KMS-11 (cell line): ENCODE data around the gene OSBPL8.

Experiments used
- H2AFZ ChIP-seq: fragments of 200-600 bp; sonication (generic); 2 replicates; pipeline ENCODE4 v1.6.1; 2016; ENCODE audit warnings: antibody characterized with exemption, mixed run types, low read depth
- H3K27ac ChIP-seq: fragments of 200-600 bp; sonication (generic); 2 replicates; pipeline ENCODE4 v1.6.1; 2016; ENCODE audit warnings: mild to moderate bottlenecking, mixed run types
- H3K27me3 ChIP-seq: fragments of 200-600 bp; sonication (generic); 2 replicates; pipeline ENCODE4 v1.6.1; 2017; ENCODE audit warnings: mild to moderate bottlenecking, low read depth, mixed run types, moderate library complexity; ENCODE audit not compliant: insufficient read depth
- H3K36me3 ChIP-seq: fragments of 200-600 bp; sonication (generic); 2 replicates; pipeline ENCODE4 v1.6.1; 2017; ENCODE audit warnings: mild to moderate bottlenecking, mixed run types; ENCODE audit not compliant: insufficient read depth
- H3K4me1 ChIP-seq: fragments of 200-600 bp; sonication (generic); 2 replicates; pipeline ENCODE4 v1.6.1; 2016; ENCODE audit warnings: mild to moderate bottlenecking, low read depth, mixed run types; ENCODE audit not compliant: poor library complexity, severe bottlenecking
- H3K4me2 ChIP-seq: fragments of 200-600 bp; sonication (generic); 2 replicates; pipeline ENCODE4 v1.7.0; 2016; ENCODE audit warnings: mild to moderate bottlenecking, mixed run types
- H3K4me3 ChIP-seq: fragments of 200-600 bp; sonication (generic); IDR thresholded peaks from 2 replicates; pipeline ENCODE4 v1.6.1; 2017; ENCODE audit warnings: low read depth, low read length, mixed read lengths; ENCODE audit not compliant: insufficient read depth
- H3K79me2 ChIP-seq: fragments of 200-600 bp; sonication (generic); 2 replicates; pipeline ENCODE4 v1.6.1; 2016; ENCODE audit warnings: low read depth, mixed run types; ENCODE audit not compliant: insufficient read depth
- H3K9ac ChIP-seq: fragments of 200-600 bp; sonication (generic); 2 replicates; pipeline ENCODE4 v1.6.1; 2016; ENCODE audit warnings: mild to moderate bottlenecking, mixed run types
- H4K20me1 ChIP-seq: fragments of 200-600 bp; sonication (generic); 2 replicates; pipeline ENCODE4 v1.6.1; 2016; ENCODE audit warnings: mild to moderate bottlenecking, mixed run types; ENCODE audit not compliant: insufficient read depth
- TF ChIP-seq, protein P1 (sequence below): fragments of 200-600 bp; sonication (generic); conservative IDR thresholded peaks from 2 replicates; pipeline ENCODE4 v1.6.1; 2017; ENCODE audit warnings: low read depth, mild to moderate bottlenecking, antibody characterized with exemption, low read length, moderate library complexity, mixed read lengths

OSBPL8 gene

DNA sequence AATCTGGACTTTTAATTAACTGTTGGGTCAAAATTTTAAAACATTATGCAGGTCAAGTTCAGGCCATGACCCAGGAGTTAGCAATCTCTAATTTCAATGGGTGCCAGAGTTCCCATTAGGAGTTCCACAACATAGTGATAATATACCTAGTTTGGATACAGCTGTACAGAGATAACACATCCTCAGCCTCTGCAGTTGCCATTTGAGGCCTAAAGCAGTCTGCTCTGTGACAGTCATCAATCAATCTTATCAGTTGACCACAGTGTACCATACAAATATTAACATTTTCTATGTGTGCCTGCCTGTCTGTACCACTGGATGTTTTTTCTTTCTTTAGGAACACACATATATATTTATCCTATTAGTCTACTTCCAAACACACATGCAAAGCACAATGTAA is 157.3 kb downstream of the OSBPL8 start:
- Histone ChIP-seq H3K36me3 (no peaks in the 10 kb centered on the region), H3K4me1 (no peaks in the 10 kb centered on the region), H3K4me2 (no peak overlapping the region), H3K27me3 (no peaks in the 10 kb centered on the region), H3K27ac (no peak overlapping the region), H4K20me1 (no peaks in the 10 kb centered on the region), H3K79me2 (no peaks in the 10 kb centered on the region), H3K9ac (no peak overlapping the region), H2AFZ (no peak overlapping the region), H3K4me3 (no peak overlapping the region)
- TF ChIP-seq, protein P1, sequence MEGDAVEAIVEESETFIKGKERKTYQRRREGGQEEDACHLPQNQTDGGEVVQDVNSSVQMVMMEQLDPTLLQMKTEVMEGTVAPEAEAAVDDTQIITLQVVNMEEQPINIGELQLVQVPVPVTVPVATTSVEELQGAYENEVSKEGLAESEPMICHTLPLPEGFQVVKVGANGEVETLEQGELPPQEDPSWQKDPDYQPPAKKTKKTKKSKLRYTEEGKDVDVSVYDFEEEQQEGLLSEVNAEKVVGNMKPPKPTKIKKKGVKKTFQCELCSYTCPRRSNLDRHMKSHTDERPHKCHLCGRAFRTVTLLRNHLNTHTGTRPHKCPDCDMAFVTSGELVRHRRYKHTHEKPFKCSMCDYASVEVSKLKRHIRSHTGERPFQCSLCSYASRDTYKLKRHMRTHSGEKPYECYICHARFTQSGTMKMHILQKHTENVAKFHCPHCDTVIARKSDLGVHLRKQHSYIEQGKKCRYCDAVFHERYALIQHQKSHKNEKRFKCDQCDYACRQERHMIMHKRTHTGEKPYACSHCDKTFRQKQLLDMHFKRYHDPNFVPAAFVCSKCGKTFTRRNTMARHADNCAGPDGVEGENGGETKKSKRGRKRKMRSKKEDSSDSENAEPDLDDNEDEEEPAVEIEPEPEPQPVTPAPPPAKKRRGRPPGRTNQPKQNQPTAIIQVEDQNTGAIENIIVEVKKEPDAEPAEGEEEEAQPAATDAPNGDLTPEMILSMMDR, result no peak

DNA sequence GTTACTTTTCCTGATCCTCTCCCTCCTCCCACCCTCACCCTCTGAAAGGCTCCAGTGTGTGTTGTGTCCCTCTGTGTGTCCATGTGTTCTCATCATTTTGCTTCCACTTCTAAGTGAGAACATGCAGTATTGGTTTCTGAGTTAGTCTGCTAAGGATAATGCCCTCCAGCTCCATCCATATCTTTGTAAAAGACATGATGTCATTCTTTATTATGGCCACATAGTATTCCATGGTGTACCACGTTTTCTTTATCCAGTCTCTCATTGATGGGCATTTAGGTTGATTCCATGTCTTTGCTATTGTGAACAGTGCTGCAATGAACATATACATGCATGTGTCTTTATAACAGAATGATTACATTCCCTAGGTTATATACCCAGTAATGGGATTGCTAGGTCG is 159.4 kb downstream of the OSBPL8 start:
- Histone ChIP-seq H3K27me3 (no peaks in the 10 kb centered on the region), H2AFZ (no peak overlapping the region), H3K27ac (no peak overlapping the region), H3K4me2 (no peak overlapping the region), H3K4me1 (no peaks in the 10 kb centered on the region), H3K4me3 (no peak overlapping the region), H3K9ac (no peak overlapping the region), H4K20me1 (no peaks in the 10 kb centered on the region), H3K36me3 (no peaks in the 10 kb centered on the region), H3K79me2 (no peaks in the 10 kb centered on the region)
- TF ChIP-seq, protein P1, result no peak

DNA sequence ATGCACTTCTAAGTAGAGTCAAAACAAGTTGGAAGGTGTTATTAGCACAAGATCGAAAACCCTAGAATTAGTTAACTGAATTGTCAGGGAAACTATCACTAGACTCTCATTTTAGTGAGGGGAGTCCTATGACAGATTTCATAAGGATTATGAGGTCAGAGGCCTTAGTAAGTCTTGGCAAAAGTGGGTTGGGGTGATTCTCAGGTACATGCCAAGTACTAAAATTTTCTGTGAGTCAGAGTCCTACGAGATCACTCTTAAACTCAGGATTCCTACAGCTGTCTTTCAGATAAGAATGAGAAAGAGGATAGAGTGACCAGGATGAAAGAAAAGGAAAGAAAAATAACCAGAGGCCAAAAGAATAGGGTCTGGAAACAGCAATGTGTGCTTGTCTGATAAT is 160.5 kb downstream of the OSBPL8 start:
- Histone ChIP-seq H3K4me2 (no peak overlapping the region), H3K9ac (no peak overlapping the region), H3K36me3 (no peaks in the 10 kb centered on the region; the same call in 1 of the 2 replicates), H3K4me1 (no peaks in the 10 kb centered on the region), H3K79me2 (no peaks in the 10 kb centered on the region), H3K27ac (no peak overlapping the region), H3K4me3 (no peak overlapping the region), H3K27me3 (no peaks in the 10 kb centered on the region), H2AFZ (no peak overlapping the region), H4K20me1 (no peaks in the 10 kb centered on the region)
- TF ChIP-seq, protein P1, result no peak

DNA sequence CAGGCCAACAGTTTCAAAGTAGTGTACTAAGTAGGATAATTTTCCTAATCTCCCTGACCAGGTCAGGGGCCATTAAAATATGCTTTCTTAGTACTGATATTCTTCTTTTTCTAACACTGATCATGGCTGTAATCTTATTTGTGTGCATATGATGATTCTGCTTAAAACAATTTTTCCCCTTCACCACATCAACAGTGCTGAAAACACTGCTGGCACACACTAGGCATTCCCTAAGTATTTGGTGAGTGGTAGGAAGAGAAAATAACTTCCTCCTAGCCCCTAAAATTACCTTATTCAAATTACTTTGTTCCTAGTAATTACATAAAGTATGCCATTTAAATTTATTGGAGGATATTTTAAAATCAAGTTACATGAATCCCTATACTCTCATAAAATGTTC is 161.5 kb downstream of the OSBPL8 start:
- Histone ChIP-seq H3K9ac (no peak overlapping the region), H3K4me2 (no peak overlapping the region), H3K27me3 (no peaks in the 10 kb centered on the region), H4K20me1 (no peaks in the 10 kb centered on the region), H2AFZ (no peak overlapping the region), H3K4me1 (no peaks in the 10 kb centered on the region), H3K36me3 (no peaks in the 10 kb centered on the region; the same call in 1 of the 2 replicates), H3K79me2 (no peaks in the 10 kb centered on the region), H3K27ac (no peak overlapping the region), H3K4me3 (no peak overlapping the region)
- TF ChIP-seq, protein P1, result no peak
